ENCODE data around the gene SMTNL1. TPM values are rescaled to one million over a fixed set of nuclear protein-coding genes. Genes with fewer than 3 reads are reported as not detected.

Gene SMTNL1
- polyA plus RNA-seq, 2 of the 4 experiments (the other 2 are of a cell fraction), result not detected

DNA sequence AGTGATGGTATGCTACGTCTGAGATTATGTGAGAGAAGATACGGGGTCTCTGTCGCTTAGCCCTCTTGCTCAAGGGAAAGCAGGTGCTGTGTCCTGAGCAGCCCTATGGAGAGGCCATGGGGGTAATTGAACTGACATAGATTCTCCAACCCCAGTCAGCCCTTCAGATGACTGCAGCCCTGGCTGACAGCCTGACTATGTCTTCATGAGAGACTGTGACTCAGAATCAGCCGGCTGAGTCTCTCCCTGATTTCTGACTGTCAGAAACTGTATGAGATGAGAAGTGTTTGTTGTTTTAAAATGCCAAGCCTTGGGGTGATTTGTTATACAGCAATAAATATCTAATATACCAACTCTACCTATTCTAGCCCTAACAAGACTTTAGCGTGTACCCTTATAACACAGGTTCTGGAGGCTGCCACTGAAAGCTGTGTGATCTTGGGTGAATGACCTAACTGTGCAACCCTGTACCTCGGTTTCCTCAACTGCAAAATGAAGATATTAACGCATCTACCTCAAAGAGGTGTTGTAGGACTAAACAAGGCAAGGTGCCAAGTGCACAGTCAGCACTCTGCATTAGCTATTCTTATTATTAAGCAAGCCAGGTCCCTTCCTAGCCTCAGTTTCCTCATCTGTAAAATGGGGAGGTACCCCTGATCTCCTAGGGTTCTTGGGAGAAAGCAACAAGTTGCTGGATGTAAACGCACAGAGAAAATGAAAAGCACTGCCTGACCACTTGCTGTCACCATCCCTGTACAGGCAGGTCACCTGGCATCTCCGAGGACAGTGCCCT lies 46.7 kb upstream of the SMTNL1 start:
- Histone ChIP-seq H3K9me3 (no peaks in the 10 kb centered on the region), H3K4me3 (no peak overlapping the region), H3K4me2 (no peak overlapping the region), H3K27ac (no peak overlapping the region), H3K4me1 (peaks cover 7% of the 10 kb centered on the region)
- no peak for FAIRE-seq
- WGBS (ENCODE audit: missing lambda C conversion rate), result 69% methylated on average over 9 of the region's 9 CpGs
- ATAC-seq, result peak; percentile 20 to 64; a peak in 4 of 6 replicates
- ChIA-PET CTCF (interaction anchor here (0.5 to 22.5 kb wide), 11 partner anchors 9 to 297 kb away, joined by 3 to 299 read pairs (median 3); partner anchors contain the start of genes RTN4RL2 and TIMM10), POLR2A (no interaction called here)
- TF ChIP-seq, protein P1, sequence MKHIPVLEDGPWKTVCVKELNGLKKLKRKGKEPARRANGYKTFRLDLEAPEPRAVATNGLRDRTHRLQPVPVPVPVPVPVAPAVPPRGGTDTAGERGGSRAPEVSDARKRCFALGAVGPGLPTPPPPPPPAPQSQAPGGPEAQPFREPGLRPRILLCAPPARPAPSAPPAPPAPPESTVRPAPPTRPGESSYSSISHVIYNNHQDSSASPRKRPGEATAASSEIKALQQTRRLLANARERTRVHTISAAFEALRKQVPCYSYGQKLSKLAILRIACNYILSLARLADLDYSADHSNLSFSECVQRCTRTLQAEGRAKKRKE (CRISPR knock-in tag; IDR thresholded peaks at IDR 0.05; ENCODE audit: low read depth), result no peak
- TF ChIP-seq POLR2AphosphoS2 (conservative IDR thresholded peaks at IDR 0.05; ENCODE audit: low read length) (no peak), MAFK (IDR thresholded peaks at IDR 0.05; ENCODE audit: partially characterized antibody) (peak; percentile 80)
- DNase-seq (ENCODE audit: low read depth in 1 of 2, low spot score in 1 of 2), result no peak

DNA sequence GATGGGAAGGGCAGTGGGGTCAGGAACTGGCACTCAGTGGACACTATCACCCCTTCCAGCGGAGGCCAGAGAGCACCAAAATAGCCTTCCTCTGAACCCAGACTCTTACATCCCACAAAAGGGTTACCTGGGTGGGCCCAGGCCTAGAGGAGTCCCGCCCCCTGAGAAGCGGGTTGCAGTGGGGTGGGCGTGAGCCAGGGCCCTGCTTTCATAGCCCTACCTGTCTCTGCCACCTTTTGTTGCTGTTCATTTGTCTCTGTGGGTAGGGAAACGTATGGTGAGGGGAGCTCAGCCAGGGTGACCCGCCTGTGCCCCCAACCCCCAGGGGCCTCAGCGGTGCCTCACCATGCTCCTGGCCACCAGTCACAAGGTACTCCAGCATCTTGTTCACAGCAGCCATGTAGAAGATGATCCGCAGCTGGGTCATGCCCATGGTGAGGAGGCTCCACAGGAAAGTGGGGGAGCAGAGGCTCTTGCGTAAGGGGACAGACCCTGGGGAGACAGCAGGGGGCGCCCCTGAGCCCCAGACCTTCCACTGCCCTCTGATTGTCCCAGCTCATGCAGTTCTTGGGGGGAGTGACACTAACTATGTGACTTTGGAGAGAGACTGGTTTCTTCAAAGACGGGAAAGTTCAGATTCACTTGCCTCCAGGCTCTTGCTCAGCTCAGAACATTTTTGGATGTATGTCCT lies 45.9 kb upstream of the SMTNL1 start:
- CTCF ChIA-PET, result interaction anchor here (0.5 to 22.5 kb wide), 13 partner anchors 10 to 296 kb away, joined by 3 to 299 read pairs (median 4); partner anchors contain the start of genes RTN4RL2 and TIMM10
- POLR2A ChIA-PET, result no interaction called here
- Histone ChIP-seq H3K27ac (no peak overlapping the region), H3K4me1 (peaks cover 7% of the 10 kb centered on the region), H3K9me3 (no peaks in the 10 kb centered on the region), H3K4me2 (no peak overlapping the region), H3K4me3 (no peak overlapping the region)
- FAIRE-seq, result no peak
- ATAC-seq, result peak; percentile 52 to 74; a peak in 4 of 6 replicates
- DNase-seq (ENCODE audit: low read depth in 1 of 2, low spot score in 1 of 2), result peak in 1 of 2 experiments; percentile 48
- TF ChIP-seq, protein P2, sequence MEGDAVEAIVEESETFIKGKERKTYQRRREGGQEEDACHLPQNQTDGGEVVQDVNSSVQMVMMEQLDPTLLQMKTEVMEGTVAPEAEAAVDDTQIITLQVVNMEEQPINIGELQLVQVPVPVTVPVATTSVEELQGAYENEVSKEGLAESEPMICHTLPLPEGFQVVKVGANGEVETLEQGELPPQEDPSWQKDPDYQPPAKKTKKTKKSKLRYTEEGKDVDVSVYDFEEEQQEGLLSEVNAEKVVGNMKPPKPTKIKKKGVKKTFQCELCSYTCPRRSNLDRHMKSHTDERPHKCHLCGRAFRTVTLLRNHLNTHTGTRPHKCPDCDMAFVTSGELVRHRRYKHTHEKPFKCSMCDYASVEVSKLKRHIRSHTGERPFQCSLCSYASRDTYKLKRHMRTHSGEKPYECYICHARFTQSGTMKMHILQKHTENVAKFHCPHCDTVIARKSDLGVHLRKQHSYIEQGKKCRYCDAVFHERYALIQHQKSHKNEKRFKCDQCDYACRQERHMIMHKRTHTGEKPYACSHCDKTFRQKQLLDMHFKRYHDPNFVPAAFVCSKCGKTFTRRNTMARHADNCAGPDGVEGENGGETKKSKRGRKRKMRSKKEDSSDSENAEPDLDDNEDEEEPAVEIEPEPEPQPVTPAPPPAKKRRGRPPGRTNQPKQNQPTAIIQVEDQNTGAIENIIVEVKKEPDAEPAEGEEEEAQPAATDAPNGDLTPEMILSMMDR (IDR thresholded peaks at IDR 0.05), result peak; percentile 62
- TF ChIP-seq, protein P3, sequence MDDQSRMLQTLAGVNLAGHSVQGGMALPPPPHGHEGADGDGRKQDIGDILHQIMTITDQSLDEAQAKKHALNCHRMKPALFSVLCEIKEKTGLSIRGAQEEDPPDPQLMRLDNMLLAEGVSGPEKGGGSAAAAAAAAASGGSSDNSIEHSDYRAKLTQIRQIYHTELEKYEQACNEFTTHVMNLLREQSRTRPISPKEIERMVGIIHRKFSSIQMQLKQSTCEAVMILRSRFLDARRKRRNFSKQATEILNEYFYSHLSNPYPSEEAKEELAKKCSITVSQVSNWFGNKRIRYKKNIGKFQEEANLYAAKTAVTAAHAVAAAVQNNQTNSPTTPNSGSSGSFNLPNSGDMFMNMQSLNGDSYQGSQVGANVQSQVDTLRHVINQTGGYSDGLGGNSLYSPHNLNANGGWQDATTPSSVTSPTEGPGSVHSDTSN (IDR thresholded peaks at IDR 0.05), result no peak
- TF ChIP-seq EHMT2 (IDR thresholded peaks at IDR 0.05; ENCODE audit: low read depth), result no peak
- TF ChIP-seq, protein P4, sequence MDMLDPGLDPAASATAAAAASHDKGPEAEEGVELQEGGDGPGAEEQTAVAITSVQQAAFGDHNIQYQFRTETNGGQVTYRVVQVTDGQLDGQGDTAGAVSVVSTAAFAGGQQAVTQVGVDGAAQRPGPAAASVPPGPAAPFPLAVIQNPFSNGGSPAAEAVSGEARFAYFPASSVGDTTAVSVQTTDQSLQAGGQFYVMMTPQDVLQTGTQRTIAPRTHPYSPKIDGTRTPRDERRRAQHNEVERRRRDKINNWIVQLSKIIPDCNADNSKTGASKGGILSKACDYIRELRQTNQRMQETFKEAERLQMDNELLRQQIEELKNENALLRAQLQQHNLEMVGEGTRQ (IDR thresholded peaks at IDR 0.05), result no peak
- no peak for TF ChIP-seq RFX5 (IDR thresholded peaks at IDR 0.05)
- no peak for TF ChIP-seq CHD4 (IDR thresholded peaks at IDR 0.05; ENCODE audit: borderline replicate concordance)
- no peak for TF ChIP-seq SREBF2 (IDR thresholded peaks at IDR 0.05)
- no peak for TF ChIP-seq JUN (IDR thresholded peaks at IDR 0.05)
- TF ChIP-seq, protein P5, sequence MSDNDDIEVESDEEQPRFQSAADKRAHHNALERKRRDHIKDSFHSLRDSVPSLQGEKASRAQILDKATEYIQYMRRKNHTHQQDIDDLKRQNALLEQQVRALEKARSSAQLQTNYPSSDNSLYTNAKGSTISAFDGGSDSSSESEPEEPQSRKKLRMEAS (IDR thresholded peaks at IDR 0.05), result no peak
- no peak for TF ChIP-seq ESRRA (IDR thresholded peaks at IDR 0.05; ENCODE audit: borderline replicate concordance, low read length)
- TF ChIP-seq ZNF302 (CRISPR knock-in tag; IDR thresholded peaks at IDR 0.05), result no peak
- no peak for TF ChIP-seq HOXB13 (CRISPR knock-in tag; IDR thresholded peaks at IDR 0.05; ENCODE audit: low read depth)
- no peak for TF ChIP-seq HOXA7 (CRISPR knock-in tag; IDR thresholded peaks at IDR 0.05)
- TF ChIP-seq MAZ (IDR thresholded peaks at IDR 0.05; ENCODE audit: borderline replicate concordance, low read depth, low read length), result no peak
- TF ChIP-seq SMC3 (IDR thresholded peaks at IDR 0.05), result peak; percentile 50
- TF ChIP-seq CEBPB (IDR thresholded peaks at IDR 0.05), result peak; percentile 84 to 96
- TF ChIP-seq RAD21 (conservative IDR thresholded peaks at IDR 0.05 in 1 of 2, IDR thresholded peaks at IDR 0.05 in 1 of 2), result peak; percentile 34 to 35
- no peak for TF ChIP-seq ZC3H11A (IDR thresholded peaks at IDR 0.05)
- TF ChIP-seq, protein P6, sequence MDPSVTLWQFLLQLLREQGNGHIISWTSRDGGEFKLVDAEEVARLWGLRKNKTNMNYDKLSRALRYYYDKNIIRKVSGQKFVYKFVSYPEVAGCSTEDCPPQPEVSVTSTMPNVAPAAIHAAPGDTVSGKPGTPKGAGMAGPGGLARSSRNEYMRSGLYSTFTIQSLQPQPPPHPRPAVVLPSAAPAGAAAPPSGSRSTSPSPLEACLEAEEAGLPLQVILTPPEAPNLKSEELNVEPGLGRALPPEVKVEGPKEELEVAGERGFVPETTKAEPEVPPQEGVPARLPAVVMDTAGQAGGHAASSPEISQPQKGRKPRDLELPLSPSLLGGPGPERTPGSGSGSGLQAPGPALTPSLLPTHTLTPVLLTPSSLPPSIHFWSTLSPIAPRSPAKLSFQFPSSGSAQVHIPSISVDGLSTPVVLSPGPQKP (IDR thresholded peaks at IDR 0.05; ENCODE audit: low read depth, low read length), result no peak
- WGBS (ENCODE audit: missing lambda C conversion rate), result 81% methylated on average over 8 of the region's 11 CpGs
